GM19395 (cell line): Measurements from ENCODE around the gene GOT1.

Experiments
- ATAC-seq: cut with Tn5 transposase; IDR thresholded peaks from one replicate; pipeline ENCODE4 v1.9.1; 2021; ENCODE audit warnings: mild to moderate bottlenecking, moderate library complexity; ENCODE audit not compliant: unreplicated experiment

Gene GOT1

GRCh38 chr10:99433378-99434020, 3.1 kb upstream of the GOT1 start:
- no peak for ATAC-seq

GRCh38 chr10:99432881-99433280, 2.5 kb upstream of the GOT1 start:
- ATAC-seq, result no peak

- no peak for ATAC-seq
Measured at GRCh38 chr10:99432047-99432446, 1.6 kb upstream of the GOT1 start.

GRCh38 chr10:99431190-99431760, 851 bp upstream of the GOT1 start:
- ATAC-seq, result peak; percentile 6

- peak; percentile 19 for ATAC-seq
Measured at GRCh38 chr10:99430116-99430450, 341 bp downstream of the GOT1 start.

GRCh38 chr10:99429517-99430095, 818 bp downstream of the GOT1 start:
- no peak for ATAC-seq

- no peak for ATAC-seq
Measured at GRCh38 chr10:99427566-99428190, 2.7 kb downstream of the GOT1 start.

- no peak for ATAC-seq
Measured at GRCh38 chr10:99426689-99427088, 3.7 kb downstream of the GOT1 start.

GRCh38 chr10:99425204-99425603, 5.2 kb downstream of the GOT1 start:
- no peak for ATAC-seq

GRCh38 chr10:99424656-99425055, 5.8 kb downstream of the GOT1 start:
- ATAC-seq, result no peak

- ATAC-seq, result no peak
Measured at GRCh38 chr10:99422529-99423096, 7.8 kb downstream of the GOT1 start.

- no peak for ATAC-seq
Measured at GRCh38 chr10:99421233-99421739, 9.1 kb downstream of the GOT1 start.

GRCh38 chr10:99419688-99420087, 10.7 kb downstream of the GOT1 start:
- ATAC-seq, result no peak

GRCh38 chr10:99418910-99419624, 11.4 kb downstream of the GOT1 start:
- ATAC-seq, result no peak

GRCh38 chr10:99412099-99412498, 18.3 kb downstream of the GOT1 start:
- no peak for ATAC-seq

GRCh38 chr10:99411546-99411945, 18.9 kb downstream of the GOT1 start:
- no peak for ATAC-seq

GRCh38 chr10:99410876-99411275, 19.5 kb downstream of the GOT1 start:
- no peak for ATAC-seq

- ATAC-seq, result no peak
Measured at GRCh38 chr10:99410146-99410545, 20.3 kb downstream of the GOT1 start.

GRCh38 chr10:99406149-99406548, 24.3 kb downstream of the GOT1 start:
- ATAC-seq, result no peak

- no peak for ATAC-seq
Measured at GRCh38 chr10:99403674-99404073, 26.8 kb downstream of the GOT1 start.

GRCh38 chr10:99399664-99400063, 30.8 kb downstream of the GOT1 start:
- no peak for ATAC-seq
